Effector memory CD4-positive, alpha-beta T cell (primary cell): Measurements from ENCODE around the gene CASKIN2.

Source experiments
- DNase-seq, 3 donors: peaks; one replicate each; pipeline ENCODE4 v3.0.0-alpha.2; 2020
- H3K27ac ChIP-seq: 2 replicates; pipeline ENCODE4 v1.7.0; 2013; ENCODE audit warnings: mild to moderate bottlenecking, low read length, moderate library complexity; ENCODE audit not compliant: insufficient read depth, poor library complexity, severe bottlenecking
- H3K27me3 ChIP-seq: replicated peaks from 2 replicates; pipeline ENCODE4 v1.7.0; 2013; ENCODE audit warnings: mild to moderate bottlenecking, low read length; ENCODE audit not compliant: insufficient read depth, control insufficient read depth, poor library complexity, severe bottlenecking
- H3K36me3 ChIP-seq: 2 replicates; pipeline ENCODE4 v1.7.0; 2013; ENCODE audit warnings: mild to moderate bottlenecking, low read length, moderate library complexity; ENCODE audit not compliant: control insufficient read depth, insufficient read depth
- H3K4me1 ChIP-seq: 2 replicates; pipeline ENCODE4 v1.7.0; 2013; ENCODE audit warnings: low read length, mild to moderate bottlenecking; ENCODE audit not compliant: control insufficient read depth, insufficient read depth, poor library complexity, severe bottlenecking
- H3K4me3 ChIP-seq: 2 replicates; pipeline ENCODE4 v1.7.0; 2013; ENCODE audit warnings: low read length, low read depth, mild to moderate bottlenecking; ENCODE audit not compliant: insufficient read depth, poor library complexity, severe bottlenecking
- H3K9me3 ChIP-seq: 2 replicates; pipeline ENCODE4 v1.7.0; 2013; ENCODE audit warnings: mild to moderate bottlenecking, low read length, moderate library complexity; ENCODE audit not compliant: control insufficient read depth

The CASKIN2 gene

GRCh38 chr17:75505152-75505409, 10.3 kb downstream of the CASKIN2 start:
- H3K27me3 ChIP-seq, result no peaks in the 10 kb centered on the region
- H3K36me3 ChIP-seq, result peaks cover under 1% of the 10 kb centered on the region
- no peak overlapping the region for H3K27ac ChIP-seq
- no peaks in the 10 kb centered on the region for H3K4me1 ChIP-seq
- no peak for DNase-seq
- H3K9me3 ChIP-seq, result no peaks in the 10 kb centered on the region
- H3K4me3 ChIP-seq, result no peak overlapping the region

DNA sequence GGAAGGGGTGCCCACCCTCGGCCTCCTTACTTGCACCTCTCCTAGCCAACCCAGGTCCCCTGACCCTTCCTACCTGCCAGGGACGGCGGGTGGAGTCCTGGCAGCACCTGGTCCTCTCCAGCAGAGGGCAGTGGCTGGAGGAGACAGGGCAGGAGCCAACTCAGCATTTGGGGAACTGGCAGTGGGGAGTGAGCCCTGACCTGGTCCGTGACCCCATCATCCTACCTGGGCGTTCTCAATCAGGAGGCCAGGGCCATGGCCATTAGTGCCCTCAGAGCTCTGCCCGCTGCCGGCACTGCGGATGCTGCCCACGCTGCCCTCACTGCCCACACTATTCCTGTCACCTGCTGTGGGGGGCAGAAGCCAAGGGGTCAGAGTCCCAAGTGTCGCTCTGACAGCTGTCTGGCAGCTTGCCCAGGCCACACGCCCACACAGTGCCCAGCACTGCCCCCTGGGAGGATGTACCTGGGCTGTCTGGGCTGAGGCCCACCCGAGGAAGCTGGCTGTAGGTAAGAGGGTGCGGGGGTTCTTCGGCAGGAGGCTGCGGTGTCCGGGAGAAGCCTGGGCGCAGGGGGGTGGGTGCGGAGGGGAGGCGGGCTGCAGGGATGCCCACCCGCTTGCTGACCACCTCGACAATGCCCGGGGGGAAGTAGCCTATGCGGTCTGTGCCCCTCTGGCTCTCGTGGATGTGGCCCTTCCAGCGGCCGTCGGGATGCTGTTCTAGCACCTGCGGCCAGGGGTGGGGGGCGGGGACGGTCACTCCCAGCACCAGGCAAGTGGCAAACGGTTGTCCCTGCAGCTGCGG, 10.8 kb downstream of the CASKIN2 start:
- no peaks in the 10 kb centered on the region for H3K27me3 ChIP-seq
- no peaks in the 10 kb centered on the region for H3K9me3 ChIP-seq
- DNase-seq, result peak in 1 of 3 donors; percentile 12
- no peak overlapping the region for H3K27ac ChIP-seq
- H3K4me1 ChIP-seq, result no peaks in the 10 kb centered on the region
- peaks cover 6% of the 10 kb centered on the region for H3K36me3 ChIP-seq
- no peak overlapping the region for H3K4me3 ChIP-seq

GRCh38 chr17:75503976-75504346, 11.4 kb downstream of the CASKIN2 start:
- no peaks in the 10 kb centered on the region for H3K27me3 ChIP-seq
- H3K4me3 ChIP-seq, result no peak overlapping the region
- peaks cover 12% of the 10 kb centered on the region for H3K36me3 ChIP-seq
- no peaks in the 10 kb centered on the region for H3K4me1 ChIP-seq
- H3K9me3 ChIP-seq, result no peaks in the 10 kb centered on the region
- no peak overlapping the region for H3K27ac ChIP-seq
- DNase-seq, result no peak

- no peak overlapping the region for H3K27ac ChIP-seq
- H3K27me3 ChIP-seq, result no peaks in the 10 kb centered on the region
- no peaks in the 10 kb centered on the region for H3K9me3 ChIP-seq
- peaks cover 13% of the 10 kb centered on the region for H3K36me3 ChIP-seq
- no peak for DNase-seq
- no peak overlapping the region for H3K4me3 ChIP-seq
- H3K4me1 ChIP-seq, result no peaks in the 10 kb centered on the region
Measured at GRCh38 chr17:75503337-75503950, 11.9 kb downstream of the CASKIN2 start.

DNA sequence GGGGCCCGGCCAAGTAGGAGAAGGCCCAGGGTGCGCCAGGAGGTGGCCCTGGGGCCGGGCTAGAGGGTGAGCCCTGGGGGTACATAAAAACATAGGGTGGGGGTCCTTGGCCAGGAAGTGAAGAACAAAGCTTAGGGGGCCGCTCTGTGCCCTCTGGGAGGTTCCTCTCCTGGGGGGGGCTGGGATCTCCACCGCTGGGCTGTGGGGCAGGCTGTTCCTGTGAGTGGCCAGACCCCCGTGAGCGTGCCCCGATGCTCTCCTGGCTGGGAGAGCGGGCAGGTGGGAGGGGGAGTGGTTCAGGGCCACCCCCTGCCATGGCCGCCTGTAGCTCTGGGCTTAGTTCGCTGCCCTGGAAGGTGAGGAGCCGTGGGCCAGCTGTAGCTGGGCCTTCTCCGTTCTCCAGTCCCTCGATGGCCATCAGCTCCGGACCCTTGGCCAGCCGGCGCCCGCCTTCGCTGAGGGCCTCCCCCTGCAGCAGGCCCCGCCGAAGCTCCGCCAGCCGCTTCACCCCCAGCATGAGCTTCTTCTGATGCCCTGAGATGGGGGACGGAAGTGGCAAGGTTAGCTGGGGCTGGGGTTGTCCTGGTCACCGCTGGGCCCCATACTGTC, 12.5 kb downstream of the CASKIN2 start:
- Histone ChIP-seq H3K4me1 (no peaks in the 10 kb centered on the region), H3K9me3 (no peaks in the 10 kb centered on the region), H3K36me3 (peaks cover 19% of the 10 kb centered on the region), H3K27me3 (no peaks in the 10 kb centered on the region), H3K27ac (no peak overlapping the region), H3K4me3 (no peak overlapping the region)
- no peak for DNase-seq

- Histone ChIP-seq H3K36me3 (peaks cover 22% of the 10 kb centered on the region), H3K27ac (no peak overlapping the region), H3K4me3 (no peak overlapping the region), H3K9me3 (no peaks in the 10 kb centered on the region), H3K27me3 (no peaks in the 10 kb centered on the region), H3K4me1 (no peaks in the 10 kb centered on the region)
- no peak for DNase-seq
Measured at GRCh38 chr17:75502072-75502720, 13.1 kb downstream of the CASKIN2 start.

GRCh38 chr17:75501378-75502071, 13.8 kb downstream of the CASKIN2 start:
- peaks cover 25% of the 10 kb centered on the region for H3K36me3 ChIP-seq
- no peak for DNase-seq

DNA sequence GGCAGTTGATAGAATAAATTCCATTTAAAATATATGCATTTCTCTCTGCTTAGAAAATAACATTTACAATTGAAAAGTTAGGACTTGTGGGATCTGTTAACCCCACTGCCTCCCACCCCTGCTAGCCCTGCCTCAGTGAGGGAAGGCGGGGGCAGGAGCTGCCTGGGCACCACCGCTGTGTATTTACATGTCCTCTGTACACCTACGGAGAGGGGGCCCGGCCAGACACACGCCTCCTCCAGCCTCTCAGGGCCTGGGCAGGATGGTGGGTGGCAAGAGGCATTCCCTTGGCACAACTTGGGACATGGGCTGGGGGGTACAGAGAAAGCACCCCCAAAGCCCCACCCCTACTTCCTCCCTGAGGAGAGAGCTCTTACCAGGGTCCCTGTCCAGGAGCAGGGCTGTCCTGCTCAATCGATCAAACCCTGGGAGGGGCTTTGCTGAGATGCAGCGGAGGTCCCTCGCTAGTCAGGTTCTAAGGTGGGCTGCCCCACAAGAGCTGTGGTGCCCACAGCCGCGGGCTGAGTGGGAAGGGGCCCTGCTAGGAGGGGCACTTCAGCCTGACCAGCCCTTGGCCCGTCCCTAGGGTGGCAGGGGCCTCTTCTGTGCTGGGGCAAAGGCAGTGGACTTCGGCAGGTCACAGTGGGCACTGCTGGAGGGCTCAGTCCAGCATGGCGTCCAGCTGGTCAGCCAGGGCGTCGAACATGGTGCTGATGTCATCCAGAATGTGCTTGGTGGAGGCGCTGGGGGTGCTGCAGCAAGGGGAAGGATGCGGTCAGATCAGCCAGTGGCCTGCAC, 14.7 kb downstream of the CASKIN2 start:
- H3K4me3 ChIP-seq, result no peak overlapping the region
- no peak for DNase-seq
- H3K9me3 ChIP-seq, result no peaks in the 10 kb centered on the region
- H3K27ac ChIP-seq, result no peak overlapping the region
- no peaks in the 10 kb centered on the region for H3K4me1 ChIP-seq
- H3K36me3 ChIP-seq, result peaks cover 28% of the 10 kb centered on the region
- H3K27me3 ChIP-seq, result no peaks in the 10 kb centered on the region

More at GRCh38 chr17:75501378-75502071, 13.8 kb downstream of the CASKIN2 start:
- Histone ChIP-seq H3K27ac (no peak overlapping the region), H3K4me1 (no peaks in the 10 kb centered on the region), H3K4me3 (no peak overlapping the region), H3K27me3 (no peaks in the 10 kb centered on the region), H3K9me3 (no peaks in the 10 kb centered on the region)

DNA sequence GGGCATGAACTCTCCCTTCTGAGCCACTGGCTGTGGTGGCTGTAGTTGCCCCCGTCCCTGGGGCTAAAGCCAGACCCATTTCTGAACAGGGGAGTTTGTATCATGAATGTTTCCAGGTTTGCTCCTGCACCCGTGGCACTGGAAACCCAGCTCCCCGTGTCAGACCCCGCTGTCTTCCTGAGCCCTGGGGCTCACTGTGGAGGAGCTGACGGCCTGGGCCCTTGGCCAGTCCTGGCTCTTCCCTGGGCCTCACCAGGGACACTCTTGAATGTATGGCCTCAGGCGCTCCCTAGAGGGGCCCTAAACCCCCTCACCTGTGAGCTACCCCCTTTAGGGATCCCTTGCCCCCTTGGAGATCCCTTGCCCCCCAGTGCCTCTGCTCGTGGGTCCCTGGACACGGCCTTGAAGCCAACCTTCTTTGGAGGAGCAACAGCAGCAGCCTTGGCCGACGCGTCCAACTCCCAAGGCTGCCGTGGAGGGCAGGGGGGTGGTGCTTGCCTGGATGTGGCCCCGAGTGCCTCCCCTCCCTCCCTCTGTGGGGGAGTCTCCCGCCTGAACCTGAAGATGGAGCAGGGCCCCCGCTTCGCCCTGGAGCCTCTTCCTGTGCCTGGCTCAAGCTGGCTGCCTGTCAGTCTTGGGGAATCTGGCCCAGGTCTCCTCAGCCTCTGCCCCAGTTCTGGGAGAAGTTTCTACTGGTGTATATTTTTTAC, 15.9 kb downstream of the CASKIN2 start:
- no peaks in the 10 kb centered on the region for H3K4me1 ChIP-seq
- no peak for DNase-seq
- H3K27me3 ChIP-seq, result no peaks in the 10 kb centered on the region
- no peak overlapping the region for H3K27ac ChIP-seq
- no peaks in the 10 kb centered on the region for H3K9me3 ChIP-seq
- H3K36me3 ChIP-seq, result peaks cover 40% of the 10 kb centered on the region
- no peak overlapping the region for H3K4me3 ChIP-seq
